Measurements from ENCODE around the gene DAP3. TPM values are rescaled to one million over a fixed set of nuclear protein-coding genes. Genes with fewer than 3 reads are reported as not detected.
A peak's percentile ranks its signal among the peaks of the same experiment; 100 is the strongest.

Gene DAP3
- total RNA-seq, 1 donor from 2014 or later: 59.1 TPM

DNA sequence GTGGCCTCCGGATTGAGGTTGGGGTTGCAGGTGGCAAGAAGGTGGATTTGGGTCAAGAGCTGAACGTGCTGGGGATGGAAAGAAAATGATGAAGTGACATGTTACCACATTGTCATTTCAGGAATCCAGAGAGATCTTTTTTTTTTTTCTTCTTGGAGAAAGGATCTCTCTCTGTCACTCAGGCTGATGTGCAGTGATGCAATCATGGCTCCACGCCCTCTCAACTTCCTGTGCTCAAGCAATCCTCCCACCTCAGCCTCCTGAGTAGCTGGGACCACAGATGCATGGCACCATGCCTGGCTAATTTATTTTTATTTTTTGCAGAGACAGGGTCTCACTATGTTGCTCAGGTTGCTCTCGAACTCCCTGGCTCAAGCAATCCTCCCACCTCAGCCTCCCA is 87.5 kb downstream of the DAP3 start:
- DNase-seq: no peak

DNA sequence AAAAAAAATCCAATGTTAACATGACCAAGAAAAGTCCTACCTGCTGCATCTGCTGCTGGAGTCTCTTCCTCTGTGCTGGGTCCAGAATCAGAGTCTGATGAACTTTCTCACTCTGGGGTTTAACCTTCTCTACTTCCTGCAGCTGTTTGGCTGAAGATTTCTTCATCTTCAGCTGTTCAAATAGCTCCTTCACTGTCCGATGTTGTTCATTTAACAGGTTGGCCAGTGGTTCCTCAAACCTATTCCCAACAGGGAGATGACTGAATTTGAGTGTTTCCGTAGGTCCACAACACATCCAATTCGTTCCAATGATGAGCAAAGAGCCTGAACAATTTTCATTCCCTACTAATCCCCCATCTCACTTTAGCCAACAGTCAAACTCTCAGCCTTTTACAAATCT is 88.7 kb downstream of the DAP3 start:
- DNase-seq: peak; percentile 9

Other genes with a start within 250 kb of the DAP3 start
- 46.6 TPM for gene ASH1L, start 126.3 kb upstream of the DAP3 start, total RNA-seq
- gene MSTO1, start 78.9 kb upstream of the DAP3 start, total RNA-seq: 29.4 TPM
- 141 TPM for gene YY1AP1, start 317 bp upstream of the DAP3 start, total RNA-seq
- 39.2 TPM for gene GON4L, start 168.1 kb downstream of the DAP3 start, total RNA-seq
- 10.9 TPM for gene SYT11, start 170.5 kb downstream of the DAP3 start, total RNA-seq
- 29.0 TPM for gene RIT1, start 222.3 kb downstream of the DAP3 start, total RNA-seq
- gene KHDC4, start 245.3 kb downstream of the DAP3 start, total RNA-seq: 44.5 TPM

Measured in skin of body (tissue), 2 donors.